ENCODE data around the gene GGA3.
"Not testable (repeated sequence)": the region's sequence is repeated elsewhere in the genome, so short reads cannot be mapped to it uniquely, and the experiment has no call there.

Gene GGA3

GRCh38 chr17:75272848-75273184, 11.4 kb upstream of the GGA3 start:
- DNase-seq = no peak

GRCh38 chr17:75271955-75272847, 10.8 kb upstream of the GGA3 start:
- DNase-seq = no peak

- DNase-seq = peak; percentile 95
These were observed 10.0 kb upstream of the GGA3 start for GRCh38 chr17:75271233-75271954.

- DNase-seq = no peak
These were observed 9.5 kb upstream of the GGA3 start, which contains the start of gene MIF4GD for GRCh38 chr17:75270966-75271232. Gene MIF4GD, minus strand, starts transcription at chr17:75271231. Its CDS starts 1,036 bp downstream, at chr17:75270195.

GRCh38 chr17:75270218-75270965, 9.0 kb upstream of the GGA3 start:
- DNase-seq = peak; percentile 73

GRCh38 chr17:75269844-75270217, 8.4 kb upstream of the GGA3 start:
- DNase-seq = no peak

GRCh38 chr17:75267411-75268232, 6.2 kb upstream of the GGA3 start:
- DNase-seq = no peak

GRCh38 chr17:75267153-75267410, 5.7 kb upstream of the GGA3 start:
- DNase-seq = no peak

GRCh38 chr17:75266316-75267152, 5.1 kb upstream of the GGA3 start:
- DNase-seq = no peak

- no peak for DNase-seq
These were observed 4.4 kb upstream of the GGA3 start for GRCh38 chr17:75265614-75266315.

- no peak for DNase-seq
These were observed 1.6 kb upstream of the GGA3 start for GRCh38 chr17:75263055-75263454.

GRCh38 chr17:75262112-75262606, 753 bp upstream of the GGA3 start:
- DNase-seq = no peak

- DNase-seq = no peak
These were observed 618 bp downstream of the GGA3 start for GRCh38 chr17:75260641-75261335.

GRCh38 chr17:75257228-75257627, 4.2 kb downstream of the GGA3 start:
- not testable (repeated sequence) for DNase-seq

GRCh38 chr17:75255954-75256698, 5.3 kb downstream of the GGA3 start:
- not testable (repeated sequence) for DNase-seq

GRCh38 chr17:75252039-75252816, 9.2 kb downstream of the GGA3 start:
- DNase-seq = no peak

- DNase-seq = peak; percentile 56
These were observed 11.4 kb downstream of the GGA3 start for GRCh38 chr17:75250009-75250471.

GRCh38 chr17:75249564-75249963, 11.8 kb downstream of the GGA3 start:
- DNase-seq = no peak

GRCh38 chr17:75246404-75246803, 15.0 kb downstream of the GGA3 start:
- DNase-seq = no peak
